D721Med (cell line): ENCODE results near the gene ITGB7.

Experiments
- DNase-seq: peaks from one replicate; pipeline ENCODE4 v3.0.0; 2011; ENCODE audit warnings: low spot score; ENCODE audit not compliant: insufficient read length
- FAIRE-seq: peaks from 2 replicates; lab custom pipeline; 2011; peaks lifted over from hg19 to GRCh38; lab: Jason Lieb, UNC
- TF ChIP-seq, protein P1 (sequence below): IDR thresholded peaks from 2 replicates; pipeline ENCODE4 v1.5.1; 2012; ENCODE audit warnings: mild to moderate bottlenecking, control low read depth; ENCODE audit not compliant: insufficient read depth; ENCODE audit errors: missing control alignments

The ITGB7 gene

DNA sequence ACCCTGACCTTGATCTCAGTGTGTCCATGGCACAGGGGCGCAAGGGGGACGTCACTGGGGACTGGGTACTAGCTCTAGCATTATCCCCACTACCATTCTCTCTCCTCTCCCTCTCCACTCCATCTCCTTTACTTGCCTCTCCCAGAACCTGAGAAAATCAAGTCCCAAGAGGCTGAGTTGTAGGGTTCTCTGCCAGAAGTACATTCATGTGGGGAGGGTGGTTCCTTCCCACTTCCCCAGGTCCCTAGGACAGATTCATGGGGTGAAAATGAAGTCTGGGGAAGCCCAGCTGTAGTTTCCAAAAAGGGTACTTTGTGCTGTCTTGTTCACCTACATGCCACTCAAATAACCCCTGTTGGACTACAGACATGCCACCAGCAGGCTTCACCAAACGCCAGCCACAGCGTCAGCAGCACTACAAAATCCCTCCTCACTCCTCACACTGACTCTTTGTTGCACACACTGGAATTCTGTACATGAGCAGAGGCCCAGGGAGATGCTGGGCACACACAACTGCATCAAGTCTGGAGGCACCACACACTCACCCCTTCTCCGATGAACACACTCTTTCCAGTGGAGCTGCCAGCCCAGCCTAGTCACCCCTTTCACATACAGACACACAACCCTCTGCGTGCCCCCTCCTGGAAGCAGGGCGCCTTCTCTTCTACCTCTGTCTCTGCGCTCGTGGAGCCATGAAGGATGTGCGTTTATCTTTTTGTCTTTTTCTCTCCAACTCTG lies 18.0 kb upstream of the ITGB7 start:
- DNase-seq = no peak
- TF ChIP-seq, protein P1, sequence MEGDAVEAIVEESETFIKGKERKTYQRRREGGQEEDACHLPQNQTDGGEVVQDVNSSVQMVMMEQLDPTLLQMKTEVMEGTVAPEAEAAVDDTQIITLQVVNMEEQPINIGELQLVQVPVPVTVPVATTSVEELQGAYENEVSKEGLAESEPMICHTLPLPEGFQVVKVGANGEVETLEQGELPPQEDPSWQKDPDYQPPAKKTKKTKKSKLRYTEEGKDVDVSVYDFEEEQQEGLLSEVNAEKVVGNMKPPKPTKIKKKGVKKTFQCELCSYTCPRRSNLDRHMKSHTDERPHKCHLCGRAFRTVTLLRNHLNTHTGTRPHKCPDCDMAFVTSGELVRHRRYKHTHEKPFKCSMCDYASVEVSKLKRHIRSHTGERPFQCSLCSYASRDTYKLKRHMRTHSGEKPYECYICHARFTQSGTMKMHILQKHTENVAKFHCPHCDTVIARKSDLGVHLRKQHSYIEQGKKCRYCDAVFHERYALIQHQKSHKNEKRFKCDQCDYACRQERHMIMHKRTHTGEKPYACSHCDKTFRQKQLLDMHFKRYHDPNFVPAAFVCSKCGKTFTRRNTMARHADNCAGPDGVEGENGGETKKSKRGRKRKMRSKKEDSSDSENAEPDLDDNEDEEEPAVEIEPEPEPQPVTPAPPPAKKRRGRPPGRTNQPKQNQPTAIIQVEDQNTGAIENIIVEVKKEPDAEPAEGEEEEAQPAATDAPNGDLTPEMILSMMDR = no peak
- no peak for FAIRE-seq

DNA sequence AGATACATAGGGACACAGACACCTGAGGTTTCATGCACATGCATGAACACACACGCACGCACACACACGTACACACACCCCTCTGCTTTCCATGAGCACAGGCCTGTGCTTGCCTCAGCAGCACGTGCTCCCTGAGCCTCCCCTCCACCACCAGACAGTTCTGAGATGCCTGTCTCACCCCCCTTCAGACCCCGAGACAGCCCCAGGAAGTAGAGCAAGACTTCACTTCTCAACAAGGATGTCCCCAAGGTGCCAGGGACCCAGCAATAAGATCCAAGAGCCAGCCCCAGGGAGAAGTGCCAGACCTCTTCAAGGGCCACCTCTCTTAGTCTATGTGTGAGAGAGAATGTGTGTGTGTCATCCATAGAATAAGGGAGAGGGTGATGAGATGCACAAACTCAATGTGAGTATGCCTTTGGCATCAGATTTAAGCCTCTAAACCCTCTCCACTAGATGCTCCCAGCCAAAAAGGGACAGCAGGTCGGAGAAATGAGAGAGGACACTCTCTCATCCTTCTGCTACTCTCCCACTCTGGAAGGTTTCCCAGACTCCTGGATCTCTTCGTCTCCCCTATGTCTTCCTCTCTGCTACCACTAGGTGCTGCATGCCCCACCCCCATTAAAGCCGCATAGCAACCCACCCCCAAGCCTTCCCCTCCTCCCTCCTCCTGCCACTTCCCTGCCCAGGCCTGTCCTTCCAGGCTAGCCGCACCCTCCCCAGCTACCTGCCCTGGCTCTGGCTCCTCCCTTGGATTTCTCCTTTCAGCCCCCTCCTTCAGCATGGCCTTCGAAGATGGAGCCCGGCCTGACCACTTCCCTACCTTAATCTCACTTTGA lies 17.2 kb upstream of the ITGB7 start:
- FAIRE-seq = no peak
- DNase-seq = no peak
- TF ChIP-seq, protein P1 = no peak

DNA sequence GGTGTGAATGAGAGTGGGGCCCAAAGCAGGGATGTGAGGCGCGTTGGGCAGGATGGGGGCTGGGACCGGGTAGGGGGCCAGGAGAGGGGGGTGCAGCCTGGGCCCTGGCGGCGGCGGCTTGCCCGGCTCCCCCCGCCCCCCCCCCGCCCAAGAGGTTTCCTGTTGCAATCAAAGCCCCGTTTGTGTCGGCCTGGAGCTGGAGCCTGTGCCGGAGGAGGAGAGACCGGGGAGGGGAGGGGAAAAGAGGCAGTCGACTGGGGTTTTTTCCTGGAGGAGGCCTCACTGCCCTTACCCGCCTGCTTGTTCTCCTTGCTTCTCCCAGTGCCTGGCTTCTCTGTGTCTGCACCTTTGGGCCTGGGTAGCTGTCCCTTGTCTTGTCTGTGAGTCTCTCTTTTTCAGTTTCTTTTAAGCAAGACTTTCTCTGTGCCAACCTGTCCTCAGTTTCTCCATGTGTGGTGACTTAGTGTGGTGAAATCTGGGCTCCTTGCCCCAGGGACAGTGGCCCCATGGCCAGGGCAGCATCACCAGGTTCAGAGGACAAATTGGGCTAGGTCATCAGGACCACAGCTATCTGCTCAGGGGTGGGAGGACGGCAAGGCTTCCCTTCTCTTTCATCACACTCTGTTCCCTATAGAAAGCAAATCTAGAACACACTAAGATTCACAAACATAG lies 16.5 kb upstream of the ITGB7 start:
- FAIRE-seq (no peak), DNase-seq (no peak)
- TF ChIP-seq, protein P1 = no peak

DNA sequence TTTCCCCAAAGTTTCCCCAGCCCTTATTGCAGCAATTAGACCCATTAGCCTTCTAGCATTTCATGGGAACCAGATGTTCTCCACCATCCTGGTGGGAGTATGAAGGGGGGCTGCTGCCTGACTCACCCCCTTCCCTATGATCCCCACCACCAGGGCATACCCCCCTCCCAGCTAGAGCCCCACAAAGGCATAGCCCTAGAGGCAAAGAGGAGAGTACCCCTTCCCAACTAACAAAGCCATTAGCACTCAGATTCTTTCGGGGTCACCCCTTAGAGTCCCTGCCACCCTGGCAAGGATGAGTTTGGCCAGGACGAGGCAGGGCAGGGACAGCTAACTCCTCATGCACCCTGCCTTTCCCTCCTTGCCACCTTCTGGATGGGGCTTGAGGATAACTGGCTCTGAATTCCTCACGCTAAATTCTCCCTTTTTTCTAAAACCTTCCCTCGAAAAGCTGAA lies 15.8 kb upstream of the ITGB7 start:
- TF ChIP-seq, protein P1 = no peak
- no peak for FAIRE-seq

DNA sequence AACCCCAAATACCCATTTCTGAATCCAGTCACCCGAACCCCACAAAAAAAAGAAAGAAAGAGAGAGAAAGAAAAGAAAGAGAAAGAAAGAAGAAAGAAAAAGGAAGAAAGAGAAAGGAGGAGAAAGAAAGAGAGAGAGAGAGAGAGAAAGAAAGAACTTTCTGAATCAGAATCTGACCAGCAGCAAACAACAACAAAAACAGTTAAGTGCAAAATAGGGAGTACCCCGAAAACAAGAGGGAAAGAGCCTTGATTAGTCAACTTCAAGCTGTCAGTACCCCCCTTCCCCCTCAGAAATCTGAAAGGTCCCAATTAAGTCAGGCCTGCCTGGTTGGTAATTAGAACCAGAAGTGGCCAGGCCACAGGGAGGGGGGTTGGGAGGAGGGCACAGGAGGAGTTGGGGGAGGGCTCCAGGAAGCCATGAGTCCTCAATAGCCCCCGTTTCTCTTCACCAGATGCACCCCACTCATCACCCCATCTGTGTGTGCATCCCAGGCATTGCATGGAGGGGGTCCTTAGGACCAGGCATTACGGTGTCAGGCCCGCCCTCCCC lies 15.2 kb upstream of the ITGB7 start:
- TF ChIP-seq, protein P1 = no peak
- FAIRE-seq (no peak), DNase-seq (no peak)

More for the DNA sequence above, 15.8 kb upstream of the ITGB7 start:
- DNase-seq = no peak

DNA sequence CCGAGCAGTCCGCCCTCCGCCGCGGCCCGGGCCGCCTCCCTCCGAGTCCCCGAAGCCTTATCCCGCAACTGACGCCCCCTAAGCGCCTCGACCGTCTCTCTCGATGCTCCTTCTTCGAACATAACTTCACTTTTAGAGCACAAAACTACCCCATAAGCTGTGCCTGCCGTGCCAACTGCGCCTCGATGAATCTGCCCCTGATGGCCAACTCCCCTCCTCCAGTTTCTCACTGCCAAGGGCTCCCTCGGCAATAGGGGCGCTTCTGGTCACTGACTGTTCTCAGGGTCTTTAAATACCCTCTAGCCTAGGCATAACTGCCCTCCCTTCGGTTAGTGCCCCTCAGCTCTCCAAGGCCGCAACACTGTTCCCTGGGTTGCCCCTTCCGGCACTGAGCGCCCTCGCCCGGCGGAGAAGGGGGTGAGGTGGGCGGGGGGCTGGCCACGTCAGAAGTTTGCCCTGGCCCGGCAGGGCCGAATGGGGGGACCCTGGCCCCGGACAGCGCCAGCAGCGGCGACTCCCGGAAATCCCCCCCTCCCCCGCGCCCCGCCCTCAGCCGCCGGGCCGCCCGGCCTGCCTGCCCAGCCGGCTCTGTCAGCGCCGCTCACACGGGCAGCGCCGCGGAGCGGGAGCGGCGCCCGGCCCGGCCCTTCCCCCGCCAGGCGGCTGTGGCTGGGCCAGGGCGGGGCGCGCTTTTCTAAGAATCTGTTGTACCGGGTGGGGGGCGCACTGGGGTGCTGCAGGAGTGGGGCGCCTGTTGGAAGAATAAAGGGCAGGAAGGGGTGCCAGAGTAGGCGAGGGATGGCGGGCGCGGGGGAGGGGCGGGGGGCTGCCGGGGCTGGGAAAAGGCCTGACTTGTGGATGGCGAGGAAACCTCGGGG lies 14.4 kb upstream of the ITGB7 start:
- DNase-seq (no peak), FAIRE-seq (no peak)
- TF ChIP-seq, protein P1 = peak; percentile 28
